H1 (cell line): ENCODE measurements around the gene TFCP2. TPM values are rescaled to one million over a fixed set of nuclear protein-coding genes. Genes with fewer than 3 reads are reported as not detected.

Experiments
- CTCF ChIA-PET: fragments of 300-600 bp; sonication (Branson Sonifier 250); formaldehyde crosslinking; loops from one replicate; lab custom pipeline; 2021; ENCODE audit not compliant: partially characterized antibody; lab: Charles Lee
- POLR2A ChIA-PET: fragments of 300-600 bp; sonication (Branson Sonifier 250); formaldehyde crosslinking; loops from one replicate; lab custom pipeline; 2021; ENCODE audit warnings: inconsistent platforms; ENCODE audit not compliant: partially characterized antibody; lab: Charles Lee
- DNase-seq, 2 experiments: peaks; one replicate each; pipeline versions ENCODE4 v3.0.0 to v3.0.0-alpha.2; 2010 to 2022; ENCODE audit warnings: low spot score in 2 of 2, low read depth in 1 of 2, mixed read lengths in 1 of 2
- FAIRE-seq: peaks from 2 replicates; lab custom pipeline; 2011; peaks lifted over from hg19 to GRCh38; lab: Jason Lieb, UNC
- H2AFZ ChIP-seq: 2 replicates; pipeline ENCODE4 v1.8.1; 2012; ENCODE audit warnings: low read length, inconsistent platforms
- H2AK5ac ChIP-seq: 2 replicates; pipeline ENCODE4 v1.6.1; 2013; ENCODE audit warnings: low read depth, low read length
- H2BK120ac ChIP-seq: replicated peaks from 2 replicates; pipeline ENCODE3; 2013; ENCODE audit warnings: low read depth, low read length, inconsistent platforms
- H2BK12ac ChIP-seq: 2 replicates; pipeline ENCODE4 v1.6.1; 2013; ENCODE audit warnings: low read depth, low read length
- H2BK15ac ChIP-seq: 2 replicates; pipeline ENCODE4 v1.6.1; 2013; ENCODE audit warnings: low read length
- H2BK20ac ChIP-seq: 2 replicates; pipeline ENCODE4 v1.6.1; 2013; ENCODE audit warnings: low read length
- H2BK5ac ChIP-seq: 2 replicates; pipeline ENCODE4 v1.6.1; 2013; ENCODE audit warnings: low read depth, low read length
- H3K14ac ChIP-seq: 2 replicates; pipeline ENCODE4 v1.6.1; 2013; ENCODE audit warnings: inconsistent platforms; ENCODE audit not compliant: insufficient read length
- H3K18ac ChIP-seq: 2 replicates; pipeline ENCODE4 v1.6.1; 2013; ENCODE audit warnings: low read length; ENCODE audit errors: extremely low read depth
- H3K23ac ChIP-seq: 2 replicates; pipeline ENCODE4 v1.6.1; 2013; ENCODE audit warnings: inconsistent platforms; ENCODE audit not compliant: insufficient read length
- H3K23me2 ChIP-seq: 2 replicates; pipeline ENCODE4 v1.6.1; 2013; ENCODE audit warnings: low read depth, low read length
- H3K27ac ChIP-seq: 2 replicates; pipeline ENCODE4 v1.6.1; 2011; ENCODE audit warnings: low read depth, low read length, inconsistent platforms
- H3K27me3 ChIP-seq, 4 experiments: replicated peaks in 1 of 4; 1 replicate in 1 of 4; 2 replicates in 3 of 4; pipeline versions ENCODE4 v1.6.1 to v1.8.1; 2011 to 2013; ENCODE audit warnings: low read length in 3 of 4, mild to moderate bottlenecking in 3 of 4, inconsistent platforms in 2 of 4, mixed read lengths in 2 of 4, moderate library complexity in 1 of 4; ENCODE audit not compliant: control insufficient read depth in 3 of 4, insufficient read depth in 3 of 4; ENCODE audit errors: extremely low read depth in 1 of 4
- H3K36me3 ChIP-seq, 4 experiments: 2 replicates each; pipeline versions ENCODE4 v1.6.1 to v1.8.1; 2011 to 2013; ENCODE audit warnings: mild to moderate bottlenecking in 4 of 4, low read length in 3 of 4, moderate library complexity in 2 of 4, control low read depth in 1 of 4, inconsistent platforms in 1 of 4; ENCODE audit not compliant: insufficient read depth in 4 of 4, control insufficient read depth in 2 of 4
- H3K4ac ChIP-seq: replicated peaks from 2 replicates; pipeline ENCODE3; 2013; ENCODE audit warnings: low read length, low read depth, mixed read lengths, inconsistent platforms; ENCODE audit not compliant: insufficient read length
- H3K4me1 ChIP-seq, 4 experiments: replicated peaks in 1 of 4; 1 replicate in 1 of 4; 2 replicates in 3 of 4; pipeline versions ENCODE4 v1.6.1 to v1.8.1; 2011 to 2013; ENCODE audit warnings: low read length in 3 of 4, inconsistent platforms in 2 of 4, mixed read lengths in 1 of 4; ENCODE audit not compliant: insufficient read depth in 4 of 4, control insufficient read depth in 3 of 4
- H3K4me2 ChIP-seq, 2 experiments: 2 replicates each; pipeline versions ENCODE4 v1.6.1 to v1.8.1; 2011 to 2013; ENCODE audit warnings: low read depth in 2 of 2, low read length in 2 of 2, control low read depth in 1 of 2, inconsistent platforms in 1 of 2, mild to moderate bottlenecking in 1 of 2; ENCODE audit not compliant: insufficient read depth in 1 of 2
- H3K4me3 ChIP-seq, 4 experiments: fragments of 200-600, 300-600 bp in 1 of 4; sonication (generic), shearing (Covaris generic), sonication (Bioruptor Twin) in 1 of 4; 2 replicates each; pipeline versions ENCODE4 v1.5.1 to v1.8.1; 2011 to 2016; ENCODE audit warnings: low read length in 4 of 4, low read depth in 3 of 4, control low read depth in 2 of 4, inconsistent platforms in 2 of 4, mild to moderate bottlenecking in 2 of 4, mixed read lengths in 1 of 4, moderate library complexity in 1 of 4; ENCODE audit not compliant: insufficient read depth in 2 of 4; ENCODE audit errors: extremely low read depth in 1 of 4
- H3K56ac ChIP-seq: replicated peaks from 2 replicates; pipeline ENCODE3; 2013; ENCODE audit warnings: low read depth, mild to moderate bottlenecking, mixed read lengths, low read length, inconsistent platforms; ENCODE audit not compliant: insufficient read length
- H3K79me1 ChIP-seq: 2 replicates; pipeline ENCODE4 v1.6.1; 2013; ENCODE audit warnings: low read depth, low read length, control low read depth
- H3K79me2 ChIP-seq, 2 experiments: 2 replicates each; pipeline versions ENCODE4 v1.6.1 to v1.8.1; 2012 to 2013; ENCODE audit warnings: low read length in 2 of 2, mild to moderate bottlenecking in 2 of 2, inconsistent platforms in 1 of 2; ENCODE audit not compliant: insufficient read depth in 2 of 2, control insufficient read depth in 1 of 2
- H3K9ac ChIP-seq, 4 experiments: replicated peaks in 1 of 4; 1 replicate in 1 of 4; 2 replicates in 3 of 4; pipeline versions ENCODE4 v1.6.1 to v1.8.1; 2011 to 2013; ENCODE audit warnings: low read depth in 3 of 4, low read length in 3 of 4, control low read depth in 2 of 4, mild to moderate bottlenecking in 2 of 4, moderate library complexity in 2 of 4, inconsistent platforms in 1 of 4; ENCODE audit errors: extremely low read depth in 1 of 4
- H3K9me3 ChIP-seq, 2 experiments: 2 replicates each; pipeline versions ENCODE4 v1.6.1 to v1.8.1; 2012 to 2013; ENCODE audit warnings: mild to moderate bottlenecking in 2 of 2, moderate library complexity in 2 of 2, control low read depth in 1 of 2, inconsistent platforms in 1 of 2, low read depth in 1 of 2, low read length in 1 of 2, mixed read lengths in 1 of 2; ENCODE audit not compliant: insufficient read depth in 2 of 2
- H4K20me1 ChIP-seq, 2 experiments: replicated peaks in 1 of 2; 2 replicates each; pipeline versions ENCODE3 to v1.8.1; 2011 to 2013; ENCODE audit warnings: inconsistent platforms in 2 of 2, low read length in 2 of 2, mild to moderate bottlenecking in 1 of 2; ENCODE audit not compliant: insufficient read depth in 2 of 2, control insufficient read depth in 1 of 2
- H4K5ac ChIP-seq: 2 replicates; pipeline ENCODE4 v1.6.1; 2013; ENCODE audit warnings: low read length, low read depth, mixed read lengths, inconsistent platforms; ENCODE audit not compliant: insufficient read length
- H4K8ac ChIP-seq: 2 replicates; pipeline ENCODE4 v1.8.0; 2013; ENCODE audit warnings: mild to moderate bottlenecking, moderate library complexity, low read length, inconsistent platforms; ENCODE audit not compliant: insufficient read depth; ENCODE audit errors: extremely low read depth
- H4K91ac ChIP-seq: replicated peaks from 2 replicates; pipeline ENCODE3; 2013; ENCODE audit warnings: low read length, mixed read lengths, inconsistent platforms; ENCODE audit not compliant: insufficient read length
- BCL11A ChIP-seq, 2 experiments: IDR thresholded peaks; one replicate each; pipeline ENCODE4 v1.6.1; 2011; ENCODE audit warnings: low read depth in 2 of 2, low read length in 2 of 2, mild to moderate bottlenecking in 2 of 2
- CHD2 ChIP-seq: IDR thresholded peaks from 2 replicates; pipeline ENCODE4 v1.6.1; 2012; ENCODE audit warnings: low read length, improper control_type of control experiment
- CREB1 ChIP-seq: IDR thresholded peaks from 2 replicates; pipeline ENCODE4 v1.6.1; 2012; ENCODE audit warnings: inconsistent platforms
- EGR1 ChIP-seq: IDR thresholded peaks from 2 replicates; pipeline ENCODE4 v1.6.1; 2011; ENCODE audit warnings: low read depth, low read length, borderline replicate concordance
- EP300 ChIP-seq, 2 experiments: IDR thresholded peaks; 1 replicate in 1 of 2; 2 replicates in 1 of 2; pipeline ENCODE4 v1.6.1; 2011 to 2012; ENCODE audit warnings: low read depth in 2 of 2, low read length in 2 of 2, mild to moderate bottlenecking in 2 of 2, borderline replicate concordance in 1 of 2, inconsistent platforms in 1 of 2, moderate library complexity in 1 of 2
- HDAC2 ChIP-seq, 2 experiments: fragments of 300-600 bp in 1 of 2; sonication (generic) in 1 of 2; IDR thresholded peaks; 2 replicates each; pipeline ENCODE4 v1.6.1; 2011 to 2012; ENCODE audit warnings: low read depth in 2 of 2, low read length in 2 of 2, mild to moderate bottlenecking in 2 of 2, moderate library complexity in 2 of 2, borderline replicate concordance in 1 of 2, inconsistent platforms in 1 of 2
- KDM4A ChIP-seq: IDR thresholded peaks from one replicate; pipeline ENCODE4 v1.7.1; 2012; ENCODE audit warnings: low read depth, mild to moderate bottlenecking, moderate library complexity, low read length, inconsistent platforms; ENCODE audit not compliant: severe bottlenecking
- NRF1 ChIP-seq: IDR thresholded peaks from 2 replicates; pipeline ENCODE4 v1.6.1; 2011; ENCODE audit warnings: mild to moderate bottlenecking, low read depth, low read length, improper control_type of control experiment
- POLR2A ChIP-seq, 2 experiments: IDR thresholded peaks; 1 replicate in 1 of 2; 2 replicates in 1 of 2; pipeline ENCODE4 v1.6.1; 2011; ENCODE audit warnings: low read depth in 2 of 2, low read length in 2 of 2, mild to moderate bottlenecking in 2 of 2; ENCODE audit errors: control extremely low read depth in 1 of 2
- RBBP5 ChIP-seq: IDR thresholded peaks from 2 replicates; pipeline ENCODE4 v1.7.1; 2012; ENCODE audit warnings: low read depth, mild to moderate bottlenecking, inconsistent platforms, low read length, moderate library complexity, borderline replicate concordance
- RFX5 ChIP-seq: IDR thresholded peaks from 2 replicates; pipeline ENCODE4 v1.6.1; 2011; ENCODE audit warnings: low read depth, low read length, improper control_type of control experiment, borderline replicate concordance
- RXRA ChIP-seq: IDR thresholded peaks from 2 replicates; pipeline ENCODE4 v1.6.1; 2011; ENCODE audit warnings: low read depth, mild to moderate bottlenecking, low read length, moderate library complexity; ENCODE audit not compliant: insufficient read depth
- TAF1 ChIP-seq: IDR thresholded peaks from 2 replicates; pipeline ENCODE4 v1.6.1; 2011; ENCODE audit warnings: mild to moderate bottlenecking, low read depth, low read length
- TAF7 ChIP-seq: optimal IDR thresholded peaks from 2 replicates; pipeline ENCODE3; 2011; ENCODE audit warnings: low read depth, mild to moderate bottlenecking, inconsistent platforms, low read length, moderate library complexity, borderline replicate concordance
- WGBS, 2 experiments: shearing (Covaris generic) in 1 of 2; methylation state at CpG; one replicate each; pipeline versions ENCODE4 v1.1.6 to v1.1.7; 2013 to 2015; ENCODE audit warnings: low lambda C conversion rate in 2 of 2, mixed read lengths in 2 of 2, inconsistent platforms in 1 of 2, low coverage in 1 of 2, missing lambda C conversion rate in 1 of 2; ENCODE audit not compliant: insufficient replicate concordance in 2 of 2, insufficient coverage in 1 of 2, insufficient read length in 1 of 2; ENCODE audit errors: extremely low coverage in 1 of 2, missing lambda C conversion rate in 1 of 2; 5-methylcytosine and 5-hydroxymethylcytosine counted together
- polyA plus RNA-seq, 7 experiments: library from polyadenylated mRNA; depleted of rRNA in 3 of 7; stranded (reverse) in 5 of 7; unstranded in 2 of 7; fragments of >200 nt in 5 of 7; fragments of 200-250 nt in 2 of 7; gene quantifications; 1 replicate in 5 of 7; 2 replicates in 1 of 7; 4 replicates in 1 of 7; pipeline versions ENCODE4 v1.2.1 to v1.2.3, GENCODE V29; 2011 to 2013; ENCODE audit warnings: missing spikeins in 2 of 7, mixed read lengths in 2 of 7
- total RNA-seq: library from RNA; stranded (reverse); fragmentation: NEBNext Ultra II Directional; extraction: Animal tissue kit (Norgen Biotek cat#: 25700); gene quantifications from 2 replicates; pipeline ENCODE4 v1.2.1, GENCODE V29; 2021

Gene TFCP2
- total and polyA plus RNA-seq, 2 of the 8 experiments (the other 6 are each of a cell fraction or from before 2014, with no cell fraction given) = 19.8 to 49.2 TPM

DNA sequence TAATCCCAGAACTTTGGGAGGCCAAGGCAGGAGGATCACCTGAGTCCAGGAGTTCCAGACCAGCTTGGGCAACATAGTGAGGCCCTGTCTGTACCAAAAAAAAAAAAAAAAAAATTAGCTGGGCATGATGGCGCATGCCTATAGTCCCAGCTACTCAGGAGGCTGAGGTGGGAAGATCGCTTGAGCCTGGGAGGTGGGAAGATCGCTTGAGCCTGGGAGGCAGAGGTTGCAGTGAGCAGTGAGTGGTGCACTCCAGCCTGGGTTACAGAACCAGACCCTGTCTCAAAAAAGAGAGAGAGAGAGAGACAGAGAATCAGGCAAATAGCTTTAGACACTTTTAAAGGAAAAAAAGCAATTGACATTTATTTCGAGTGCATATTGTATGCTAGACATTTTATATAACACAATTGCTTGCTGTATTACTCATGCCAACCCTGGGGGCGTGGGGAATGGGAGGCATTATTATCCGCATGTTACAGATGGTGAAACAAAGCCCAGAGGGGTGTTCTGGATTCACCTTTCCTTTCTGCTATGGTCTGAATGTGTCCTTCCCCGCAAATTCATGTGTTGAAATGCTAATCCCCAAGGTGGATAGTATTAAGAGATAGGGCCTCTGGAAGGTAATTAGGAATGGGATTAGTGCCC lies 35.2 kb upstream of the TFCP2 start:
- Histone ChIP-seq H2AFZ (no peak overlapping the region), H4K91ac (no peak overlapping the region), H2BK120ac (no peak overlapping the region), H2BK15ac (no peak overlapping the region), H3K14ac (no peak overlapping the region), H3K18ac (no peak overlapping the region), H4K8ac (no peak overlapping the region), H3K79me1 (no peaks in the 10 kb centered on the region), H3K56ac (no peak overlapping the region), H3K36me3 (no peaks in the 10 kb centered on the region), H2AK5ac (no peak overlapping the region), H3K9me3 (no peaks in the 10 kb centered on the region), H3K9ac (no peak overlapping the region), H2BK5ac (no peak overlapping the region), H3K4me3 (no peak overlapping the region), H3K4me1 (no peaks in the 10 kb centered on the region), H2BK20ac (no peak overlapping the region), H3K79me2 (no peaks in the 10 kb centered on the region), H3K27me3 (no peaks in the 10 kb centered on the region; a peak in 1 of 7 replicates), H4K5ac (no peak overlapping the region), H4K20me1 (no peaks in the 10 kb centered on the region), H3K23ac (no peak overlapping the region), H3K4me2 (no peak overlapping the region), H3K27ac (no peak overlapping the region), H3K23me2 (no peaks in the 10 kb centered on the region), H3K4ac (no peak overlapping the region), H2BK12ac (no peak overlapping the region)
- no peak for FAIRE-seq
- POLR2A ChIA-PET = interaction anchor here (1.0 kb wide), 1 partner anchor 24 kb away, joined by 4 read pairs; no protein-coding TSS in a partner anchor
- WGBS, 2 experiments = 94% methylated on average over 6 of the region's 7 CpGs; no CpG with 5 or more reads in 1 of the 2 experiments
- CTCF ChIA-PET = interaction anchor here (0.6 to 1.3 kb wide), 3 partner anchors 9 to 67 kb away, joined by 3 read pairs; no protein-coding TSS in a partner anchor
- DNase-seq = no peak
- TF ChIP-seq KDM4A (no peak), POLR2A (IDR thresholded peaks at IDR 0.05; ENCODE audit: control extremely low read depth in 1 of 2, low read depth in 2 of 2, low read length in 2 of 2) (no peak), RFX5 (no peak), EP300 (IDR thresholded peaks at IDR 0.05; ENCODE audit: borderline replicate concordance in 1 of 2, low read depth in 2 of 2, low read length in 2 of 2) (no peak), RBBP5 (no peak), TAF7 (no peak), TAF1 (no peak), HDAC2 (IDR thresholded peaks at IDR 0.05; ENCODE audit: borderline replicate concordance in 1 of 2, low read depth in 2 of 2, low read length in 2 of 2) (no peak), CHD2 (no peak), CREB1 (no peak), BCL11A (IDR thresholded peaks at IDR 0.05; ENCODE audit: low read depth in 2 of 2, low read length in 2 of 2) (no peak), NRF1 (no peak), EGR1 (no peak), RXRA (no peak)
